Measurements from ENCODE around the gene PTTG1IP. TPM values are rescaled to one million over a fixed set of nuclear protein-coding genes. Genes with fewer than 3 reads are reported as not detected.
A peak's percentile ranks its signal among the peaks of the same experiment; 100 is the strongest.

The PTTG1IP gene
- total RNA-seq, 2 experiments from 2014 or later, result 60.7 to 61.8 TPM

GRCh38 chr21:44846485-44847260, 26.8 kb downstream of the PTTG1IP start:
- H3K36me3 Mint-ChIP-seq (ENCODE audit: low read depth), result peaks cover 13% of the 10 kb centered on the region
- H3K27me3 Mint-ChIP-seq, result no peaks in the 10 kb centered on the region
- ATAC-seq (peak; percentile 57), DNase-seq (peak; percentile 66)
- H3K9me3 Mint-ChIP-seq, result no peaks in the 10 kb centered on the region
- TF ChIP-seq CTCF (IDR thresholded peaks at IDR 0.05), result no peak
- CTCF ChIA-PET, result interaction anchor here (0.8 to 2.0 kb wide), 6 partner anchors 8 to 336 kb away, joined by 3 to 12 read pairs (median 6); partner anchors contain the start of genes PTTG1IP and UBE2G2
- intact Hi-C loops (cut with micrococcal nuclease), result no loop called here
- H3K4me1 Mint-ChIP-seq (ENCODE audit: low read depth), result peaks cover 26% of the 10 kb centered on the region
- H3K4me3 Mint-ChIP-seq, result peak overlapping the region; percentile 71
- POLR2A ChIA-PET, result interaction anchor here (0.6 to 1.0 kb wide), 4 partner anchors 9 to 224 kb away, joined by 3 read pairs; no protein-coding TSS in a partner anchor
- peak overlapping the region; percentile 53 for H3K27ac Mint-ChIP-seq

GRCh38 chr21:44846224-44846484, 27.3 kb downstream of the PTTG1IP start:
- H3K27ac Mint-ChIP-seq, result peak overlapping the region; percentile 53
- CTCF ChIA-PET, result interaction anchor here (0.8 to 2.0 kb wide), 6 partner anchors 9 to 336 kb away, joined by 3 to 12 read pairs (median 6); partner anchors contain the start of genes PTTG1IP and UBE2G2
- TF ChIP-seq CTCF (IDR thresholded peaks at IDR 0.05), result peak; percentile 10
- DNase-seq (no peak), ATAC-seq (no peak)
- H3K36me3 Mint-ChIP-seq (ENCODE audit: low read depth), result peaks cover 9% of the 10 kb centered on the region
- H3K9me3 Mint-ChIP-seq, result no peaks in the 10 kb centered on the region
- intact Hi-C loops (cut with micrococcal nuclease), result no loop called here
- peak overlapping the region; percentile 71 for H3K4me3 Mint-ChIP-seq
- no peaks in the 10 kb centered on the region for H3K27me3 Mint-ChIP-seq
- POLR2A ChIA-PET, result interaction anchor here (0.6 to 1.0 kb wide), 3 partner anchors 10 to 224 kb away, joined by 3 read pairs; no protein-coding TSS in a partner anchor
- peaks cover 21% of the 10 kb centered on the region for H3K4me1 Mint-ChIP-seq (ENCODE audit: low read depth)

- Mint-ChIP-seq H3K27me3 (no peaks in the 10 kb centered on the region), H3K4me3 (peak overlapping the region; percentile 71), H3K4me1 (ENCODE audit: low read depth) (peaks cover 19% of the 10 kb centered on the region), H3K36me3 (ENCODE audit: low read depth) (peaks cover 5% of the 10 kb centered on the region), H3K27ac (peak overlapping the region; percentile 53), H3K9me3 (no peaks in the 10 kb centered on the region)
- ATAC-seq (peak; percentile 87), DNase-seq (peak; percentile 75)
- POLR2A ChIA-PET, result interaction anchor here (0.6 to 1.0 kb wide), 3 partner anchors 10 to 223 kb away, joined by 3 read pairs; no protein-coding TSS in a partner anchor
- peak; percentile 75 for TF ChIP-seq CTCF (IDR thresholded peaks at IDR 0.05)
- CTCF ChIA-PET, result interaction anchor here (0.8 to 2.0 kb wide), 6 partner anchors 9 to 335 kb away, joined by 3 to 12 read pairs (median 6); partner anchors contain the start of genes PTTG1IP and UBE2G2
- intact Hi-C loops (cut with micrococcal nuclease), result no loop called here
These were observed 27.9 kb downstream of the PTTG1IP start for GRCh38 chr21:44845418-44846223.

- Mint-ChIP-seq H3K27me3 (no peaks in the 10 kb centered on the region), H3K27ac (no peak overlapping the region), H3K4me3 (no peak overlapping the region), H3K36me3 (ENCODE audit: low read depth) (peaks cover 3% of the 10 kb centered on the region), H3K4me1 (ENCODE audit: low read depth) (peaks cover 19% of the 10 kb centered on the region), H3K9me3 (no peaks in the 10 kb centered on the region)
- intact Hi-C loops (cut with micrococcal nuclease), result no loop called here
- ChIA-PET POLR2A (no interaction called here), CTCF (no interaction called here)
- DNase-seq (no peak), ATAC-seq (no peak)
- no peak for TF ChIP-seq CTCF (IDR thresholded peaks at IDR 0.05)
These were observed 29.2 kb downstream of the PTTG1IP start for GRCh38 chr21:44844256-44844655.

Data from activated CD8-positive, alpha-beta T cell treated with anti-CD3 and anti-CD28 coated beads for 36 hours (primary cell).